NCI-H510A treated with DMSO at 0.1 percent for 48 hours (cell line): Measurements from ENCODE around the gene TTYH2.
"Not testable (repeated sequence)": the region's sequence is repeated elsewhere in the genome, so short reads cannot be mapped to it uniquely, and the experiment has no call there.

Experiments
- DNase-seq: peaks from one replicate; lab custom pipeline; 2025; lab: John Stamatoyannopoulos, UW

TTYH2 gene

GRCh38 chr17:74212913-74213791 lies at the start of gene TTYH2:
TSS of gene TTYH2 (plus strand) at chr17:74213571. CDS start at chr17:74213588, 17 bp downstream.
- peak; percentile 66 for DNase-seq

GRCh38 chr17:74163836-74164235 lies 49.5 kb upstream of the TTYH2 start:
- DNase-seq, result no peak

- DNase-seq, result no peak
These were observed 48.8 kb upstream of the TTYH2 start for GRCh38 chr17:74164446-74165045.

GRCh38 chr17:74165797-74166365 lies 47.5 kb upstream of the TTYH2 start:
- no peak for DNase-seq

GRCh38 chr17:74170924-74171323 lies 42.4 kb upstream of the TTYH2 start:
- DNase-seq, result no peak

- peak; percentile 51 for DNase-seq
These were observed 40.7 kb upstream of the TTYH2 start for GRCh38 chr17:74172700-74173099.

GRCh38 chr17:74176546-74177001 lies 36.8 kb upstream of the TTYH2 start:
- peak; percentile 77 for DNase-seq

- DNase-seq, result no peak
These were observed 36.3 kb upstream of the TTYH2 start for GRCh38 chr17:74177018-74177450.

- DNase-seq, result no peak
These were observed 33.8 kb upstream of the TTYH2 start for GRCh38 chr17:74179576-74179975.

- DNase-seq, result no peak
These were observed 33.0 kb upstream of the TTYH2 start for GRCh38 chr17:74180336-74180735.

GRCh38 chr17:74181341-74181740 lies 32.0 kb upstream of the TTYH2 start:
- no peak for DNase-seq

- DNase-seq, result no peak
These were observed 31.2 kb upstream of the TTYH2 start for GRCh38 chr17:74182041-74182723.

- no peak for DNase-seq
These were observed 30.0 kb upstream of the TTYH2 start for GRCh38 chr17:74183411-74183810.

- no peak for DNase-seq
These were observed 27.7 kb upstream of the TTYH2 start for GRCh38 chr17:74185571-74186185.

GRCh38 chr17:74186498-74186897 lies 26.9 kb upstream of the TTYH2 start:
- no peak for DNase-seq

- peak; percentile 73 for DNase-seq
These were observed 25.6 kb upstream of the TTYH2 start for GRCh38 chr17:74187761-74188160.

GRCh38 chr17:74188687-74189086 lies 24.7 kb upstream of the TTYH2 start:
- DNase-seq, result not testable (repeated sequence)

GRCh38 chr17:74190154-74190553 lies 23.2 kb upstream of the TTYH2 start:
- DNase-seq, result peak; percentile 76

- DNase-seq, result no peak
These were observed 22.5 kb upstream of the TTYH2 start for GRCh38 chr17:74190807-74191406.

GRCh38 chr17:74192950-74193781 lies 20.2 kb upstream of the TTYH2 start:
- DNase-seq, result peak; percentile 88
